ENCODE data around the gene CDH22. TPM values are rescaled to one million over a fixed set of nuclear protein-coding genes. Genes with fewer than 3 reads are reported as not detected.

CDH22 gene
- total RNA-seq, 1 donor from 2014 or later, result 1.3 TPM

DNA sequence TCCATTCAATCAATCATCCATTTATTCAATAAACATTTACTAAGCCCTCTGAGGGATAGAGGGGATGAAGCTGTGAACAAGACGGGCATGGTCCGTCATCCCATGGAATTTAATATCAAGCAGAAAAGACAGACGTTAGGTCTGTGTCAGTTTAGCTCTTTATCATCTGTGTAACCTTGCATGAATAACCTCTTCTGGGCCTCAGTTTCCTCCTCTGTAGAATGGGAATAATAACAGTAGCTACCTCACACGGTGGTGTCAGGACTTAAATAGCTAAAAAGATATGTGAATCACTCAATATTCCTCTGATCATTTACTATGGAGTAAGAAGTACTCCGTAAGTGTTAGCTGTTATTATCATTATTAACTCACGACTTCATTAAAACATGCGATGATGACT, 21.3 kb downstream of the CDH22 start:
- Mint-ChIP-seq H3K4me3 (no peak overlapping the region), H3K27me3 (peaks cover 35% of the 10 kb centered on the region), H3K27ac (no peak overlapping the region), H3K36me3 (no peaks in the 10 kb centered on the region), H3K9me3 (no peaks in the 10 kb centered on the region), H3K4me1 (ENCODE audit: unreplicated experiment) (no peaks in the 10 kb centered on the region)
- DNase-seq (ENCODE audit: extremely low spot score, unreplicated experiment), result no peak
- TF ChIP-seq, protein P1, sequence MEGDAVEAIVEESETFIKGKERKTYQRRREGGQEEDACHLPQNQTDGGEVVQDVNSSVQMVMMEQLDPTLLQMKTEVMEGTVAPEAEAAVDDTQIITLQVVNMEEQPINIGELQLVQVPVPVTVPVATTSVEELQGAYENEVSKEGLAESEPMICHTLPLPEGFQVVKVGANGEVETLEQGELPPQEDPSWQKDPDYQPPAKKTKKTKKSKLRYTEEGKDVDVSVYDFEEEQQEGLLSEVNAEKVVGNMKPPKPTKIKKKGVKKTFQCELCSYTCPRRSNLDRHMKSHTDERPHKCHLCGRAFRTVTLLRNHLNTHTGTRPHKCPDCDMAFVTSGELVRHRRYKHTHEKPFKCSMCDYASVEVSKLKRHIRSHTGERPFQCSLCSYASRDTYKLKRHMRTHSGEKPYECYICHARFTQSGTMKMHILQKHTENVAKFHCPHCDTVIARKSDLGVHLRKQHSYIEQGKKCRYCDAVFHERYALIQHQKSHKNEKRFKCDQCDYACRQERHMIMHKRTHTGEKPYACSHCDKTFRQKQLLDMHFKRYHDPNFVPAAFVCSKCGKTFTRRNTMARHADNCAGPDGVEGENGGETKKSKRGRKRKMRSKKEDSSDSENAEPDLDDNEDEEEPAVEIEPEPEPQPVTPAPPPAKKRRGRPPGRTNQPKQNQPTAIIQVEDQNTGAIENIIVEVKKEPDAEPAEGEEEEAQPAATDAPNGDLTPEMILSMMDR (conservative IDR thresholded peaks at IDR 0.05), result no peak

DNA sequence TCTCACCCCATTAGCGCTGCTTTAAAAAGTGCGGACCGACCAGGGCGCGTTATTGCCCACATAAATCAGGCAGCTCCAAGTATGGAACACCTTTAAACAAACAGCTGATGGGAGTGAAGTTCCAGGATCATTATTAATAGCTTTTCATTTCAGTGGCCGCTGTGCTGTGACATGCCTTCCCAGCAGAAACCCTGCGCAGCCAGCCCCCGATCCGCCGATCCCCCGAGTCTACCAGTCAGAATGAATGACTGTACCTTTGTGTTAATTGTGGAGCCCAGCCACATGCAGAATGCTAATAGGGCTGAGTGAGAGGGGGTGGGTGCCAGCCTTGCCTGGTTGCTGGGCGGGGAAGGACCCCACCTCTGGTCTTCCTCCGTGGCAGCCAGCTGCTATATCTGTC, 21.9 kb downstream of the CDH22 start:
- TF ChIP-seq, protein P1 (conservative IDR thresholded peaks at IDR 0.05), result no peak
- Mint-ChIP-seq H3K27ac (no peak overlapping the region), H3K4me1 (ENCODE audit: unreplicated experiment) (no peaks in the 10 kb centered on the region), H3K4me3 (no peak overlapping the region), H3K9me3 (no peaks in the 10 kb centered on the region), H3K27me3 (peaks cover 35% of the 10 kb centered on the region), H3K36me3 (no peaks in the 10 kb centered on the region)
- DNase-seq (ENCODE audit: extremely low spot score, unreplicated experiment), result no peak

DNA sequence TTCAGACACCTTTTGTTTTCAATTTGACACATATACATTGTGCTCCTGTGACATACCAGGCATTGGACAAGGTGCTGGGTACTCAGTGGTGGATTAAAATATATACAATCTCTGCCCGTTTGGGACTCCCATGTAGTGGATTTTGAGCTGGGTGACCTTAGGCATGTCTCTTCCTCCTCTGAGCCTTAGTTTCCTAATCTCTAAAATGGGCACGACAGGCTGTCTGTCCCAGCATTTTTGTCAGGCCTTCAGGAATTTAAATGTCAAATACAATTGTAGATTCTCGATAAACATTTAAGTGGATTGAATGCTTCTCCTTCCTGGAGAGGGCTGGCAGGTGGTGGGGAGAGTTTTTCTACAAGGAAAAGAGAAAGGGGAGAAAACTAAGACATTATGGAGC, 22.6 kb downstream of the CDH22 start:
- Mint-ChIP-seq H3K27ac (no peak overlapping the region), H3K36me3 (no peaks in the 10 kb centered on the region), H3K4me3 (no peak overlapping the region), H3K9me3 (no peaks in the 10 kb centered on the region), H3K27me3 (peaks cover 42% of the 10 kb centered on the region), H3K4me1 (ENCODE audit: unreplicated experiment) (no peaks in the 10 kb centered on the region)
- TF ChIP-seq, protein P1 (conservative IDR thresholded peaks at IDR 0.05), result no peak
- no peak for DNase-seq (ENCODE audit: extremely low spot score, unreplicated experiment)

DNA sequence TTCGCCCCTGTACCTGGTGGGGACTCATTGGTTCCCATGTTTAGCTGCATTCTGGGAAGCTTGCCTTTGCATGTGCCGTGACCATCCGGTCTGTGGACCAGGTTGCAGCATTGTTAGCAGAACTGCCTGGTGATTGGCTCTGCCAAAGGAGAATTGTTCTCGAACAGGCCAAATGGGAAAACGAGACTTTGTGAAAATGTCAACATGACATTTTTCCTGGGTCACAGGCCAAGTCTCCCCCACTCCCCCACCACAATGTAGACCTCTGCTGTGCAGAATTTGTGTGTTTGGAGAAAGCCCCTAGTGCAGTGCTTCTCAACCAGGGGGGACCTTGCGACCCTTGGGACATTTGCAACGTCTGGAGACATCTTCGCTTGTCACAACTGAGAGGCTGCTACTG, 23.2 kb downstream of the CDH22 start:
- DNase-seq (ENCODE audit: extremely low spot score, unreplicated experiment), result no peak
- no peak overlapping the region for H3K4me3 Mint-ChIP-seq
- H3K27ac Mint-ChIP-seq, result no peak overlapping the region
- peaks cover 46% of the 10 kb centered on the region for H3K27me3 Mint-ChIP-seq
- TF ChIP-seq, protein P1 (conservative IDR thresholded peaks at IDR 0.05), result no peak
- H3K4me1 Mint-ChIP-seq (ENCODE audit: unreplicated experiment), result no peaks in the 10 kb centered on the region
- H3K9me3 Mint-ChIP-seq, result no peaks in the 10 kb centered on the region
- H3K36me3 Mint-ChIP-seq, result no peaks in the 10 kb centered on the region

DNA sequence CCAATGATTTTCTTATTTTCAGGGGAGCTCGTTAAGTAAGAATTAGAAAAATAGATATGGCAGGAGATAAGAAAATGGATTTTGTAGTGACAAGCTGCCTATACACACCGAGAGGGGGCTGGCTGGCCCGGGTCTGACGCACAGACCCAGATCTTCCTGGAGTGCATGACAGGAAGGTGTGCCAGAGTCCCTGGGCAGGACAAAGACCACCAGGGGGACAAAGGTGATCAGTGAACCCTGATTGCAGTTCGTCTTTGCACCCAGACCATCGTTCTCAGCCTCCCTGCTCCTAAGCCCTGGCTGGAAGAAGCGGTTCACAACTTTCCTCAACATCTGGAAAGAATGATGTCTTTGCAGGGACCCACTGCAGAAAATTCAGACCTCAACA, 24.3 kb downstream of the CDH22 start:
- Mint-ChIP-seq H3K36me3 (no peaks in the 10 kb centered on the region), H3K27ac (no peak overlapping the region), H3K9me3 (no peaks in the 10 kb centered on the region), H3K4me3 (no peak overlapping the region), H3K27me3 (peaks cover 51% of the 10 kb centered on the region), H3K4me1 (ENCODE audit: unreplicated experiment) (no peaks in the 10 kb centered on the region)
- DNase-seq (ENCODE audit: extremely low spot score, unreplicated experiment), result no peak
- TF ChIP-seq, protein P1 (conservative IDR thresholded peaks at IDR 0.05), result no peak

DNA sequence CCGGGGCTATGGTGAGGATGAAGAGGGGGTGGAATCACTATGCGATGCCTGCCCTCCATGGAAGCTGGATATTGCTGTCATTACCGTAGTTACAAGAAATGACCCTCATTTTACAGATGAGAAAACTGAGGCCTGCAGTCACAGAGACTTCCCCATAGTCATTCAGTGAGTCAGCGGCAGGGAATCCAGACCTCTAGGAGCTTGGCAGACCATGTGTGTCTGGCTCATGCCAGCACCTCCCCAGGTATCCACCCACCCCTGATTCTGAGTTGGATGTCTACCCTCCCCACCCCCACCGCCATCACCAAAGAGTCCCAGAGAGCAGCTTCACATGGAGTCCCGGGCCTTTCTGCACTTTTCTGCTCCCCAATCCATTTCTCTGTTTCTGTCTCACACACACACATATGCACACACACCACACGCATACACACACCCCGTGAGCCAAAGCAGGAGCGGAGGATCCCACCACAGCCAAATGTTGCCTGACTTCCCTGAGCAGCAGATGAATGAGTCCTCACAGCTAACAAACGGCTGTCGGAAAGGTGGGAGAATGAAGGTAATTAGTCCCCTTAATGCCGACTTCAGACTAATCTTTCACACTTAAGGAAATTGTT, 24.8 kb downstream of the CDH22 start:
- no peak for DNase-seq (ENCODE audit: extremely low spot score, unreplicated experiment)
- Mint-ChIP-seq H3K27me3 (peaks cover 53% of the 10 kb centered on the region), H3K36me3 (no peaks in the 10 kb centered on the region), H3K9me3 (no peaks in the 10 kb centered on the region), H3K4me1 (ENCODE audit: unreplicated experiment) (no peaks in the 10 kb centered on the region), H3K27ac (no peak overlapping the region), H3K4me3 (no peak overlapping the region)
- TF ChIP-seq, protein P1 (conservative IDR thresholded peaks at IDR 0.05), result no peak

Data from type B pancreatic cell (in vitro differentiated cells).